Keratinocyte (primary cell): ENCODE data around the gene UHMK1.

ENCODE experiments used
- EZH2 ChIP-seq: IDR thresholded peaks from one replicate; pipeline ENCODE4 v1.6.1; 2012; ENCODE audit warnings: inconsistent platforms, mild to moderate bottlenecking, low read length, moderate library complexity
- TF ChIP-seq, protein P1 (sequence below), 3 experiments: IDR thresholded peaks in 1 of 3; conservative IDR thresholded peaks in 1 of 3; optimal IDR thresholded peaks in 1 of 3; 2 replicates in 2 of 3; 3 replicates in 1 of 3; pipeline versions ENCODE3 to v1.5.1; 2011; ENCODE audit warnings: low read length in 3 of 3, mild to moderate bottlenecking in 3 of 3, moderate library complexity in 2 of 3, control low read depth in 1 of 3, inconsistent platforms in 1 of 3; ENCODE audit not compliant: insufficient read depth in 2 of 3; ENCODE audit errors: extremely low read depth in 1 of 3

GRCh38 chr1:162573136-162573535 is 75.5 kb downstream of the UHMK1 start:
- TF ChIP-seq, protein P1, sequence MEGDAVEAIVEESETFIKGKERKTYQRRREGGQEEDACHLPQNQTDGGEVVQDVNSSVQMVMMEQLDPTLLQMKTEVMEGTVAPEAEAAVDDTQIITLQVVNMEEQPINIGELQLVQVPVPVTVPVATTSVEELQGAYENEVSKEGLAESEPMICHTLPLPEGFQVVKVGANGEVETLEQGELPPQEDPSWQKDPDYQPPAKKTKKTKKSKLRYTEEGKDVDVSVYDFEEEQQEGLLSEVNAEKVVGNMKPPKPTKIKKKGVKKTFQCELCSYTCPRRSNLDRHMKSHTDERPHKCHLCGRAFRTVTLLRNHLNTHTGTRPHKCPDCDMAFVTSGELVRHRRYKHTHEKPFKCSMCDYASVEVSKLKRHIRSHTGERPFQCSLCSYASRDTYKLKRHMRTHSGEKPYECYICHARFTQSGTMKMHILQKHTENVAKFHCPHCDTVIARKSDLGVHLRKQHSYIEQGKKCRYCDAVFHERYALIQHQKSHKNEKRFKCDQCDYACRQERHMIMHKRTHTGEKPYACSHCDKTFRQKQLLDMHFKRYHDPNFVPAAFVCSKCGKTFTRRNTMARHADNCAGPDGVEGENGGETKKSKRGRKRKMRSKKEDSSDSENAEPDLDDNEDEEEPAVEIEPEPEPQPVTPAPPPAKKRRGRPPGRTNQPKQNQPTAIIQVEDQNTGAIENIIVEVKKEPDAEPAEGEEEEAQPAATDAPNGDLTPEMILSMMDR (optimal IDR thresholded peaks at IDR 0.05 in 1 of 3, IDR thresholded peaks at IDR 0.05 in 1 of 3, conservative IDR thresholded peaks at IDR 0.05 in 1 of 3; ENCODE audit: extremely low read depth in 1 of 3, insufficient read depth in 2 of 3, low read length in 3 of 3), result no peak
- no peak for TF ChIP-seq EZH2
